ENCODE results near the gene UBA5. TPM values are rescaled to one million over a fixed set of nuclear protein-coding genes. Genes with fewer than 3 reads are reported as not detected.
A peak's percentile ranks its signal among the peaks of the same experiment; 100 is the strongest.

UBA5 gene
- total and polyA plus RNA-seq, 4 donors, result 15.3 to 51.9 (median 36.0) TPM

DNA sequence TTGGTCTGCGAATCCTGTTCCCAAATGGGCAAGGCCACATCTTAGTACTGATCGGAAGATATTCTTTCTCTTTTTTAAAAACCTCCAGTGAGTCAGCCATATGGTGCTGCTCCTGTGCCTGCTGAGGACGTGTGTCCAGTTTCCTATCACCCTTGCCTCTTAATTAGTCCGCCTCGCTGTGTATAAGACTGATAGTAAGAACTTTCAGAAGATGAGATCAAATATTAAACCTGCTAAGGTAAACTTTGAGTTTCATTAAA, 612 bp downstream of the UBA5 start:
- DNase-seq (ENCODE audit: low spot score), result no peak
- Histone ChIP-seq H3K36me3 (ENCODE audit: control insufficient read depth in 4 of 4, insufficient read depth in 3 of 4, low read depth in 1 of 4, low read length in 3 of 4) (peaks cover 0 to 3% (median 0%) of the 10 kb centered on the region in 4 donors), H3K27me3 (ENCODE audit: control insufficient read depth in 4 of 4, insufficient read depth in 4 of 4, low read length in 3 of 4) (no peaks in the 10 kb centered on the region), H3K4me1 (ENCODE audit: control insufficient read depth in 4 of 4, insufficient read depth in 4 of 4, low read length in 3 of 4) (peaks cover 5 to 51% (median 28%) of the 10 kb centered on the region in 4 donors), H3K9ac (ENCODE audit: low read depth in 1 of 2, low read length in 2 of 2) (peak overlapping the region; percentile 85 to 97), H3K4me3 (ENCODE audit: low read depth in 1 of 3, low read length in 3 of 3) (peak overlapping the region; percentile 57 to 90 (median 78)), H3K27ac (ENCODE audit: low read depth in 1 of 2, low read length in 2 of 2) (peak overlapping the region; percentile 92 to 99), H3K9me3 (ENCODE audit: control insufficient read depth in 4 of 4, low read length in 3 of 4) (no peaks in the 10 kb centered on the region)
- under 1% methylated on average over 5 of the region's 5 CpGs for WGBS
- TF ChIP-seq RXRA (IDR thresholded peaks at IDR 0.05), result no peak
- TF ChIP-seq FOXA2 (IDR thresholded peaks at IDR 0.05), result no peak
- TF ChIP-seq, protein P1, sequence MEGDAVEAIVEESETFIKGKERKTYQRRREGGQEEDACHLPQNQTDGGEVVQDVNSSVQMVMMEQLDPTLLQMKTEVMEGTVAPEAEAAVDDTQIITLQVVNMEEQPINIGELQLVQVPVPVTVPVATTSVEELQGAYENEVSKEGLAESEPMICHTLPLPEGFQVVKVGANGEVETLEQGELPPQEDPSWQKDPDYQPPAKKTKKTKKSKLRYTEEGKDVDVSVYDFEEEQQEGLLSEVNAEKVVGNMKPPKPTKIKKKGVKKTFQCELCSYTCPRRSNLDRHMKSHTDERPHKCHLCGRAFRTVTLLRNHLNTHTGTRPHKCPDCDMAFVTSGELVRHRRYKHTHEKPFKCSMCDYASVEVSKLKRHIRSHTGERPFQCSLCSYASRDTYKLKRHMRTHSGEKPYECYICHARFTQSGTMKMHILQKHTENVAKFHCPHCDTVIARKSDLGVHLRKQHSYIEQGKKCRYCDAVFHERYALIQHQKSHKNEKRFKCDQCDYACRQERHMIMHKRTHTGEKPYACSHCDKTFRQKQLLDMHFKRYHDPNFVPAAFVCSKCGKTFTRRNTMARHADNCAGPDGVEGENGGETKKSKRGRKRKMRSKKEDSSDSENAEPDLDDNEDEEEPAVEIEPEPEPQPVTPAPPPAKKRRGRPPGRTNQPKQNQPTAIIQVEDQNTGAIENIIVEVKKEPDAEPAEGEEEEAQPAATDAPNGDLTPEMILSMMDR (IDR thresholded peaks at IDR 0.05; ENCODE audit: low read depth, low read length, missing input control), result no peak
- TF ChIP-seq EGR1 (IDR thresholded peaks at IDR 0.05; ENCODE audit: low read depth in 2 of 2), result no peak
- TF ChIP-seq, protein P2, sequence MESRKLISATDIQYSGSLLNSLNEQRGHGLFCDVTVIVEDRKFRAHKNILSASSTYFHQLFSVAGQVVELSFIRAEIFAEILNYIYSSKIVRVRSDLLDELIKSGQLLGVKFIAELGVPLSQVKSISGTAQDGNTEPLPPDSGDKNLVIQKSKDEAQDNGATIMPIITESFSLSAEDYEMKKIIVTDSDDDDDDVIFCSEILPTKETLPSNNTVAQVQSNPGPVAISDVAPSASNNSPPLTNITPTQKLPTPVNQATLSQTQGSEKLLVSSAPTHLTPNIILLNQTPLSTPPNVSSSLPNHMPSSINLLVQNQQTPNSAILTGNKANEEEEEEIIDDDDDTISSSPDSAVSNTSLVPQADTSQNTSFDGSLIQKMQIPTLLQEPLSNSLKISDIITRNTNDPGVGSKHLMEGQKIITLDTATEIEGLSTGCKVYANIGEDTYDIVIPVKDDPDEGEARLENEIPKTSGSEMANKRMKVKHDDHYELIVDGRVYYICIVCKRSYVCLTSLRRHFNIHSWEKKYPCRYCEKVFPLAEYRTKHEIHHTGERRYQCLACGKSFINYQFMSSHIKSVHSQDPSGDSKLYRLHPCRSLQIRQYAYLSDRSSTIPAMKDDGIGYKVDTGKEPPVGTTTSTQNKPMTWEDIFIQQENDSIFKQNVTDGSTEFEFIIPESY (IDR thresholded peaks at IDR 0.05), result no peak
- TF ChIP-seq TAF1 (conservative IDR thresholded peaks at IDR 0.05), result no peak
- TF ChIP-seq REST (IDR thresholded peaks at IDR 0.05), result no peak
- no peak for TF ChIP-seq JUND (IDR thresholded peaks at IDR 0.05)
- TF ChIP-seq HNF4A (conservative IDR thresholded peaks at IDR 0.05), result no peak
- TF ChIP-seq, protein P3, sequence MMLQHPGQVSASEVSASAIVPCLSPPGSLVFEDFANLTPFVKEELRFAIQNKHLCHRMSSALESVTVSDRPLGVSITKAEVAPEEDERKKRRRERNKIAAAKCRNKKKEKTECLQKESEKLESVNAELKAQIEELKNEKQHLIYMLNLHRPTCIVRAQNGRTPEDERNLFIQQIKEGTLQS (IDR thresholded peaks at IDR 0.05), result no peak
- TF ChIP-seq HNF4G (IDR thresholded peaks at IDR 0.05), result no peak
- no peak for TF ChIP-seq YY1 (IDR thresholded peaks at IDR 0.05)
- TF ChIP-seq GABPA (IDR thresholded peaks at IDR 0.05 in 1 of 2, conservative IDR thresholded peaks at IDR 0.05 in 1 of 2), result no peak
- TF ChIP-seq SP1 (IDR thresholded peaks at IDR 0.05), result no peak
- TF ChIP-seq FOXA1 (IDR thresholded peaks at IDR 0.05), result no peak
- TF ChIP-seq MAX (IDR thresholded peaks at IDR 0.05), result no peak
- no peak for TF ChIP-seq NR2F2 (IDR thresholded peaks at IDR 0.05)
- no peak for TF ChIP-seq RAD21 (IDR thresholded peaks at IDR 0.05)

Data from liver (tissue), 9 donors.